ENCODE results near the gene NXPH4. TPM values are rescaled to one million over a fixed set of nuclear protein-coding genes. Genes with fewer than 3 reads are reported as not detected.

NXPH4 gene
- total and polyA plus RNA-seq, 5 experiments from 2014 or later: 0.41 to 0.55 TPM; not detected in 3

DNA sequence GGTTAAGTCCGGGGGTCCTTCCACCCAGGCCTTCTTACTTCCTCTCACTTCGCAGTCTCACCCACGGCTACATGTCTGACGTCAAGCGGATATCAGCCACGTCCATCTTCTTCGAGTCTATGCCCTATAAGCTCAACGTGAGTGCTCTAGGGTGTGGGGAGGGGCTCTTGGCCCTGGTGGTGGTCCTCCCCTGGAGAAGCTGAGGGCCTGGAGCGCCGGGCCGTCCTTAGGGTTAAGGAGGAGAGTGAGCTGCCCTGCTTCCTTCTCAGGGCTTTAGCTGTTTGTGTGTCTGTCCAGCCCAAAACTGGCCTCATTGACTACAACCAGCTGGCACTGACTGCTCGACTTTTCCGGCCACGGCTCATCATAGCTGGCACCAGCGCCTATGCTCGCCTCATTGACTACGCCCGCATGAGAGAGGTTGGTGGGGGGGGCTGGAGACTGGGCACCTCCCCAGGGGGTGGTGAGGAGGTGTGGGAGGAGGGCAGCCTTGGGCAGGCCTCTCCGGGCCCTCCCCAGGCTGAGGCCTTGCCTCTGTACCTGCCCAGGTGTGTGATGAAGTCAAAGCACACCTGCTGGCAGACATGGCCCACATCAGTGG, 15.7 kb downstream of the NXPH4 start:
- no peak for DNase-seq
- POLR2A ChIA-PET: interaction anchor here (1.1 to 4.7 kb wide), 2 partner anchors 9 to 17 kb away, joined by 3 to 28 read pairs; partner anchors contain the start of gene NXPH4
- Mint-ChIP-seq H3K27ac (no peak overlapping the region), H3K4me3 (peak overlapping the region in 1 of 10 donors; percentile 40), H3K9me3 (no peaks in the 10 kb centered on the region), H3K27me3 (peaks cover 8 to 33% (median 13%) of the 10 kb centered on the region in 5 donors), H3K36me3 (peaks cover 0 to 38% (median 23%) of the 10 kb centered on the region in 3 donors), H3K4me1 (peaks cover 29 to 65% (median 52%) of the 10 kb centered on the region in 4 donors)
- no peak for ATAC-seq

DNA sequence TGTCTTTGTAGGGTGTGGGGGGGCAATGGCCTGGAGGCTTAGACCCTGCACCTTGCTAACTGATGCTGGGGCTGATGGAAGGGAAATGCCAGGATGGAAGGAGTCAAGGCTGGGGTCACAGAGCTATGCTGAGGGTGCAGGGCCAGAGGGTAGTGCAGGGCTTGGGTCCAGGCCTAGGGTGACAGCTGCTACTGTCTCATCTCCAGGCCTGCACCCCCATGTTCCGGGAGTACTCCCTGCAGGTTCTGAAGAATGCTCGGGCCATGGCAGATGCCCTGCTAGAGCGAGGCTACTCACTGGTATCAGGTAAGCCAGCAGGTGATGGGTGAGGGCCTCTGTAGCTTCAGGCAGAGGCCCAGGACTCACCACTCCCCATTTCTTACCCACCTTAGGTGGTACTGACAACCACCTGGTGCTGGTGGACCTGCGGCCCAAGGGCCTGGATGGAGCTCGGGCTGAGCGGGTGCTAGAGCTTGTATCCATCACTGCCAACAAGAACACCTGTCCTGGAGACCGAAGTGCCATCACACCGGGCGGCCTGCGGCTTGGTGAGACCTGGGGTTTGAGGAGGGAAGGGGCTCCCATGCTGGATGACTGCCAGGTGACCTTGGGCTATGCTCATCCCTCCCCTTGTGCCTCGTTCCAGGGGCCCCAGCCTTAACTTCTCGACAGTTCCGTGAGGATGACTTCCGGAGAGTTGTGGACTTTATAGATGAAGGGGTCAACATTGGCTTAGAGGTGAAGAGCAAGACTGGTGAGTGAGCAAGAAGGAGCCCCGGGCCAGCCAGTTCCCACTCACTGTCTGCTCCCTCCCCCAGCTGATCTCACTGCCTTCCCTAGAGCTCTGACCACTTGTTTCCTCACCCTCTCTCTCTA, 17.0 kb downstream of the NXPH4 start:
- Mint-ChIP-seq H3K27me3 (peaks cover 9 to 32% (median 18%) of the 10 kb centered on the region in 5 donors), H3K4me3 (peak overlapping the region in 1 of 10 donors; percentile 4), H3K9me3 (no peaks in the 10 kb centered on the region), H3K27ac (peak overlapping the region in 4 of 10 donors; percentile 19 to 85 (median 50)), H3K36me3 (peaks cover 0 to 39% (median 23%) of the 10 kb centered on the region in 3 donors), H3K4me1 (peaks cover 29 to 66% (median 56%) of the 10 kb centered on the region in 4 donors)
- POLR2A ChIA-PET: interaction anchor here (0.9 to 1.1 kb wide), 2 partner anchors 10 to 18 kb away, joined by 3 read pairs; no protein-coding TSS in a partner anchor
- ATAC-seq (no peak), DNase-seq (no peak)

- Mint-ChIP-seq H3K9me3 (no peaks in the 10 kb centered on the region), H3K27ac (peak overlapping the region in 4 of 10 donors; percentile 19 to 85 (median 78)), H3K36me3 (peaks cover 0 to 41% (median 23%) of the 10 kb centered on the region in 3 donors), H3K4me3 (peak overlapping the region in 3 of 10 donors; percentile 4 to 28 (median 27)), H3K27me3 (peaks cover 12 to 35% (median 23%) of the 10 kb centered on the region in 5 donors), H3K4me1 (peaks cover 29 to 67% (median 56%) of the 10 kb centered on the region in 4 donors)
- no peak for DNase-seq
- no peak for ATAC-seq
- POLR2A ChIA-PET: no interaction called here
Observed at GRCh38 chr12:57234233-57234570, 17.6 kb downstream of the NXPH4 start.

DNA sequence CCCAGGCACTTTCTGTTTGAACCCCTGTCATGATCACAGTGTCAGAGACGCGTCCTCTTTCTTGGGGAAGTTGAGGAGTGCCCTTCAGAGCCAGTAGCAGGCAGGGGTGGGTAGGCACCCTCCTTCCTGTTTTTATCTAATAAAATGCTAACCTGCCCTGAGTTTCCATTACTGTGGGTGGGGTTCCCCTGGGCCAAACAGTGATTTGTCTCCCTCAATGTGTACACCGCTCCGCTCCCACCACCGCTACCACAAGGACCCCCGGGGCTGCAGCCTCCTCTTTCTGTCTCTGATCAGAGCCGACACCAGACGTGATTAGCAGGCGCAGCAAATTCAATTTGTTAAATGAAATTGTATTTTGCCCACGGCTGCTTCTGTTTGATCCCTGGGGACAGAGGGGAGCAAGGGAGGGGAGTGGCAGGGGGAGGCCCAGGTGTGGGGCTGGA, 18.0 kb downstream of the NXPH4 start:
- POLR2A ChIA-PET: no interaction called here
- H3K27me3 Mint-ChIP-seq: peaks cover 12 to 39% (median 26%) of the 10 kb centered on the region in 5 donors
- H3K27ac Mint-ChIP-seq: peak overlapping the region in 2 of 10 donors; percentile 81 to 85
- peaks cover 0 to 41% (median 23%) of the 10 kb centered on the region in 3 donors for H3K36me3 Mint-ChIP-seq
- no peaks in the 10 kb centered on the region for H3K9me3 Mint-ChIP-seq
- ATAC-seq (no peak), DNase-seq (no peak)
- peaks cover 31 to 67% (median 56%) of the 10 kb centered on the region in 4 donors for H3K4me1 Mint-ChIP-seq
- peak overlapping the region in 2 of 10 donors; percentile 27 to 28 for H3K4me3 Mint-ChIP-seq

DNA sequence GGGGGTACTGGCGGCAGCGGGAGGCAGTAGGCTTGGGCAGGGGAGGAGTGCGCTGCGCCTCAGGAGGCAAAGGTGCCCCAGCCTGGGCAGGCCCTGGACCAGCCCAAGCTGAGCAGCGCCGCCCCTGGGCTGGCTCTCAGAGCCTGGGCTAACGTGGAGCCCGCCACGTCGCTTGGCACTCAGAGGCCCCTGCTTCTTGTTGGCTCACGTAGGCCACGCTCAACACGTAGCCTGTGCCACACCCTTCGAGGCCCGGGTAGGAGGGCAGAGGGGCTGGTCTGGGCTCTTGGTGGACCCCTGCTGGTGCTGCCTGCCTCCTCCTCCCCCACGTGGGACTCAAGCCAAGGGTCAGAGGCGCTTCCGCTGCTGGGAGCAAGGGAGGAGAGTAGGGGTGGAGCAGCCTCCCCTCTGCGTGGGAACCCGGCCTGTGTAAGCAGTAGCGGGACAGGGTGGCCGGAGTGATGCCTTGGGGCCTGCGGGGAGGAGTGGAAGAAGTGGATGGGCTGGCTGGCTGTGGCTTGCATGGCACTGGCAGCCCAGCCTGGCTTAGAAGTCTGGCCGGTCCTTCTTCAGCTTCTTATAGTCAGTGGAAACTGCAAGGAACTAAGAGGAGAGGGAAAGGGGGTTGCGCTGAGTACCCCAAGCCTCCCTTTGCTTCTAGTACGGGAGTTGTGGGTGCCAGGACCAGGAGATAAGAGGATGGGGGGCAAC, 18.6 kb downstream of the NXPH4 start:
- peaks cover 0 to 41% (median 23%) of the 10 kb centered on the region in 3 donors for H3K36me3 Mint-ChIP-seq

GRCh38 chr12:57235728-57236131, 19.1 kb downstream of the NXPH4 start:
- Mint-ChIP-seq H3K9me3 (no peaks in the 10 kb centered on the region), H3K27ac (no peak overlapping the region), H3K36me3 (peaks cover 0 to 41% (median 23%) of the 10 kb centered on the region in 3 donors), H3K4me1 (peaks cover 33 to 64% (median 54%) of the 10 kb centered on the region in 4 donors), H3K4me3 (peak overlapping the region in 2 of 10 donors; percentile 26 to 91), H3K27me3 (peaks cover 16 to 51% (median 36%) of the 10 kb centered on the region in 5 donors)
- ATAC-seq (no peak), DNase-seq (peak in 1 of 10 donors; percentile 41)
- POLR2A ChIA-PET: interaction anchor here (5.3 kb wide), 1 partner anchor 11 kb away, joined by 40 read pairs; no protein-coding TSS in a partner anchor

More for the DNA sequence above, 18.6 kb downstream of the NXPH4 start:
- DNase-seq (peak in 1 of 10 donors; percentile 30), ATAC-seq (no peak)
- H3K27ac Mint-ChIP-seq: peak overlapping the region in 2 of 10 donors; percentile 71 to 85
- peak overlapping the region in 1 of 10 donors; percentile 41 for H3K4me3 Mint-ChIP-seq
- peaks cover 12 to 45% (median 31%) of the 10 kb centered on the region in 5 donors for H3K27me3 Mint-ChIP-seq
- H3K9me3 Mint-ChIP-seq: no peaks in the 10 kb centered on the region
- H3K4me1 Mint-ChIP-seq: peaks cover 33 to 64% (median 54%) of the 10 kb centered on the region in 4 donors
- POLR2A ChIA-PET: interaction anchor here (5.3 kb wide), 1 partner anchor 10 kb away, joined by 40 read pairs; no protein-coding TSS in a partner anchor

DNA sequence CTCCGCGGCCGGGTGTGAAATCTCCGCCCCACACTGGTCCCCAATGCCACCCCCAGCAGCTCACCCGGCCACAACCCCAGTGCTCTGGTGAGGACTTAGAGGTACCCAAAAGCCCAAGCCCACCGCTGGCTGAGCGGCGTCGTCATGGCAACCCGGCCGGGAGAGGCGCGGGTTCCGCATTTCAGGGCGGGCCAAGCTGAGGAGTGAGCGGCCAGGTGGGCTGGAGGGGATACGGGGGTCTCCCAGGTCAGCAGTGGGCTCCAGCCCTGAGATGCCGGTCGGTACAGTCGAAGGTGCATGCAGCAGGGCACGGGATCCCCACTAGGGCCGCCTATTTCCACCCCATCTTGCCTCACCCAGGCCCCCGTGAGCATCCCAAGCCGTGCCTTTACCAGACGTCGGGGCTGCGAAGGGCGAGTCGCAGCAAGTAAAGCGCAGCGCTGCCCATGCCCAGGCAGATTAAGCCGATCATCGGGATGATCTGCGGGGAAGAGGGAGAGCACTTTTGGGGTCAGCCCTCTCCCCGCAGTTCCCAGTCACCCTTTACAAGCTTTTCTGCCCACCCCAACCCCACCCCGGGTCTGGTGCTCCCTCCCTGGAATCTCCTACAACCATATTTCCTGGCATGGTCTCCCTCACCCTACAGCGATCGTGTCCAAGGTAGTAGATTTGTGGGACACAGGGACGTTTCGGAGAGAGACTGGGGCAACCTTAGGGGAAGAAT, 19.8 kb downstream of the NXPH4 start:
- peaks cover 34 to 66% (median 55%) of the 10 kb centered on the region in 4 donors for H3K4me1 Mint-ChIP-seq
- no peaks in the 10 kb centered on the region for H3K9me3 Mint-ChIP-seq
- peaks cover 0 to 40% (median 23%) of the 10 kb centered on the region in 3 donors for H3K36me3 Mint-ChIP-seq
- POLR2A ChIA-PET: interaction anchor here (5.3 kb wide), 1 partner anchor 11 kb away, joined by 40 read pairs; no protein-coding TSS in a partner anchor
- DNase-seq (peak in 1 of 10 donors; percentile 58), ATAC-seq (no peak)
- H3K27me3 Mint-ChIP-seq: peaks cover 18 to 57% (median 43%) of the 10 kb centered on the region in 5 donors
- peak overlapping the region in 6 of 10 donors; percentile 5 to 91 (median 44) for H3K4me3 Mint-ChIP-seq
- H3K27ac Mint-ChIP-seq: no peak overlapping the region

DNA sequence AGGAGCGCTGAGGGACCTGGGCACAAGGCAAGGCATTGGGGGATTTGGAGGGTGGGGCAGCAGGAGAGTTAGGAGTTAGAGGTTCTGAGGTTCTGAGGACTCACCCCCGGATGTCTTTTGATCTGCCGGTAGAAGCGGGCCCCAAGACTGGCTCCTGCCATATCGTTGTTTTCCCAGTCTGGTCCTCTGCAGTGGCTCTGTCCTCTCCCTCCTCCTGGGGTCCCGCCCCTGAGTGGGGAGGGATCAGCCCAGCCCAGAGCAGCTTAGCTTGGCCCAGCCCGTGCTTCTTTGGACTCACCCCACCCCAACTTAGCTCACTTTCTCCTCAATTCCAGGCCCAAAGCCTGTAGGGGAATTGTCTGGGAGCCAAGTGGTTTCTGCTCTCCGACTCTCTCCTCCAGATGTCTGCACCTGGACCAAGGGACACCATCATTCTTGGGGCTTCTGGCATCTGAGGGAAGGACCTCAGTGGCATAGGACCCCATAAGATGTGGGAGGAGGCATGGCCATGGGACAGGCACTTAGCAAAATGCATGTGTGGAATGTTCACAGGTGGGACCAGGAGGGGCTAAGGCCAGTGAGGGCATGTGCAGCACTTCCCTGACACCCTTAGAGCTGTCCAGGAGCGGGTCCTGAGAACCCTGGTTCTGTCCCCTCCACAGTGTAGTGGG, 20.5 kb downstream of the NXPH4 start:
- peak overlapping the region in 8 of 10 donors; percentile 41 to 95 (median 86) for H3K4me3 Mint-ChIP-seq
- H3K9me3 Mint-ChIP-seq: no peaks in the 10 kb centered on the region
- DNase-seq: peak in 2 of 10 donors; percentile 30 to 58
- ATAC-seq: no peak
- H3K4me1 Mint-ChIP-seq: peaks cover 38 to 72% (median 60%) of the 10 kb centered on the region in 4 donors
- POLR2A ChIA-PET: interaction anchor here (5.3 to 7.5 kb wide), 2 partner anchors 12 to 23 kb away, joined by 40 to 72 read pairs; partner anchors contain the start of gene NXPH4
- peaks cover 0 to 33% (median 19%) of the 10 kb centered on the region in 3 donors for H3K36me3 Mint-ChIP-seq
- H3K27ac Mint-ChIP-seq: no peak overlapping the region
- H3K27me3 Mint-ChIP-seq: peaks cover 25 to 64% (median 50%) of the 10 kb centered on the region in 5 donors

DNA sequence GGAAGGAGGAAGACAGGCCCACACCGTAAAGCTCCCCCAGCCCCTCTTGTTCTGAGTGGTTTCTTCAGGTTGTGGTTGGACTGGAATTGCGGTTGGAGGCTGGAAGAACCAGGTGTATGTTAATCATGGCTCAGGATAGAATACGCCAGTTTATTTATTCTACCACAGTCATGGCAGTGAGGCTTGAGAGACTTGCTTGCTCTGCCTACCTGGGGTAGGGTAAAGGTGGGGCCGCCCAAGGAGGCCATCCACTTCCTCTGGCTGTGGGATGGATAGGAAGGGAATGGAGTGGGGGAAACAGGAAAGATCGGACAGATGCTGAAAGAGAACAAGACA, 21.0 kb downstream of the NXPH4 start:
- DNase-seq (peak in 1 of 10 donors; percentile 28), ATAC-seq (no peak)
- Mint-ChIP-seq H3K4me3 (peak overlapping the region; percentile 52 to 95 (median 86)), H3K36me3 (peaks cover 0 to 28% (median 19%) of the 10 kb centered on the region in 3 donors), H3K9me3 (no peaks in the 10 kb centered on the region), H3K27me3 (peaks cover 27 to 69% (median 52%) of the 10 kb centered on the region in 5 donors), H3K27ac (peak overlapping the region in 1 of 10 donors; percentile 63), H3K4me1 (peaks cover 40 to 77% (median 64%) of the 10 kb centered on the region in 4 donors)
- POLR2A ChIA-PET: interaction anchor here (5.3 to 7.5 kb wide), 3 partner anchors 8 to 23 kb away, joined by 37 to 72 read pairs (median 40); partner anchors contain the start of genes NXPH4 and SHMT2

DNA sequence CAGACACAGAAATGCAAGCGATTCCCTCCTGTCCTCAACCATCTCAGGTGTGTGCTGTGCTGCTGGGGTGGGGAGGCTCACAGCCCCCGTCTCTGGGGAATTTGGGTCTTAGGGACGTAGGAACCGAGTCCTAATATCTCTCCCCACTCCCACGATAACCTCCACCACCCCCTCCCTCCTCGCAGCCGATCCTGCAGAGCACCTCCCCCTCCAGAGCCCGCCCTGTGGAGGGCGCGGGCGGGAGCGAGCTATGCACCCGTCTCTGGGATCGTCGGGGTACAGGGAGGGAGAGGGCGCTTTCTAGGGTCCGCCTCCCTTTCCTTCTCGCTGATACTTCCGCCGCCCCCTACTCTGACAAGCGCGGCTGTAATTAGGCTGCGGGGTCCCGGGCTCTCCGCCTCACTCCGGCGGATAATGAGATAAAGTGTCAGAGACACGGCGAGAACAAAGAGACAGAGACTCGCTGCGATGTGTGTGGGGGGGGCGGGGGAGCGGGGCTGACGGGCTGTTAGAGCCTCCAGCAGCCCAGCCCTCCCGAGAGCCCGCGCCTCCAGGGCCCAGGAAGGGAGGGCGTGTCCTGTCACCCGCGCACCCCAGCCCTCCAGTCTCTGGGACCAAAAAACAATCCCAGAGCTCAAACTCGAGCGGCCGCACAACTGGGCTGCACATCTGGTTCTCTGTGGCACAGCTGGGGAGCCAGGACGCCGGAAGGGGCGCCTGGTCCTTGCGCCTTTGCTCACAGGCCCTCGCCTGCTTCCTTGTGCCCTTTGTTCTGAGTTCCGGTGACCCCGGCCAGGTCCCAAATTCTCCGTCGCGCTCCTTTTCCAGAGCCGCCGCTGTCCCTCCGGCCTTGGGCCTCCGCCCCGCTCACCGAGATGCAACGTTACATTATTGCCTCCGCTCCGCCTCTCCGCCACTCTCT, 21.6 kb downstream of the NXPH4 start:
- ATAC-seq: no peak
- Mint-ChIP-seq H3K36me3 (peaks cover 0 to 21% (median 15%) of the 10 kb centered on the region in 3 donors), H3K27me3 (peaks cover 28 to 75% (median 52%) of the 10 kb centered on the region in 5 donors), H3K4me1 (peaks cover 40 to 80% (median 67%) of the 10 kb centered on the region in 4 donors), H3K27ac (peak overlapping the region in 2 of 10 donors; percentile 51 to 87), H3K9me3 (no peaks in the 10 kb centered on the region), H3K4me3 (peak overlapping the region; percentile 90 to 98 (median 94))
- DNase-seq: peak in 2 of 10 donors; percentile 25 to 30
- POLR2A ChIA-PET: interaction anchor here (1.2 to 7.5 kb wide), 4 partner anchors 9 to 24 kb away, joined by 3 to 72 read pairs (median 38); partner anchors contain the start of genes NXPH4 and SHMT2

All from naive thymus-derived CD8-positive, alpha-beta T cell (primary cell).